ENCODE results near the gene FHAD1.

The FHAD1 gene

GRCh38 chr1:15357612-15358207 lies 110.7 kb downstream of the FHAD1 start:
- Histone ChIP-seq H3K27me3 (ENCODE audit: insufficient read depth, low read length) (no peaks in the 10 kb centered on the region; the same call in 1 of the 2 replicates), H3F3A (ENCODE audit: insufficient read depth, low read length) (no peaks in the 10 kb centered on the region; the same call in 1 of the 2 replicates), H3K27ac (ENCODE audit: low read depth, low read length, poor library complexity, severe bottlenecking) (no peak overlapping the region), H3K9me2 (ENCODE audit: low read depth, low read length) (no peaks in the 10 kb centered on the region), H4K20me1 (ENCODE audit: insufficient read depth, low read length) (no peaks in the 10 kb centered on the region), H2AFZ (ENCODE audit: low read length) (no peak overlapping the region), H3K9ac (ENCODE audit: low read length) (no peak overlapping the region), H3K4me3 (ENCODE audit: low read depth, low read length, poor library complexity, severe bottlenecking) (no peak overlapping the region), H3K4me1 (ENCODE audit: insufficient read depth, low read length, severe bottlenecking) (no peaks in the 10 kb centered on the region), H3K36me3 (ENCODE audit: insufficient read depth, low read length) (no peaks in the 10 kb centered on the region), H3K4me2 (ENCODE audit: low read length) (no peak overlapping the region), H3K79me2 (ENCODE audit: insufficient read depth, low read length) (no peaks in the 10 kb centered on the region), H3K9me3 (ENCODE audit: low read length) (no peaks in the 10 kb centered on the region)
- TF ChIP-seq CTCF (IDR thresholded peaks at IDR 0.05; ENCODE audit: low read length) (no peak), EZH2 (IDR thresholded peaks at IDR 0.05; ENCODE audit: borderline replicate concordance, low read length) (no peak)

DNA sequence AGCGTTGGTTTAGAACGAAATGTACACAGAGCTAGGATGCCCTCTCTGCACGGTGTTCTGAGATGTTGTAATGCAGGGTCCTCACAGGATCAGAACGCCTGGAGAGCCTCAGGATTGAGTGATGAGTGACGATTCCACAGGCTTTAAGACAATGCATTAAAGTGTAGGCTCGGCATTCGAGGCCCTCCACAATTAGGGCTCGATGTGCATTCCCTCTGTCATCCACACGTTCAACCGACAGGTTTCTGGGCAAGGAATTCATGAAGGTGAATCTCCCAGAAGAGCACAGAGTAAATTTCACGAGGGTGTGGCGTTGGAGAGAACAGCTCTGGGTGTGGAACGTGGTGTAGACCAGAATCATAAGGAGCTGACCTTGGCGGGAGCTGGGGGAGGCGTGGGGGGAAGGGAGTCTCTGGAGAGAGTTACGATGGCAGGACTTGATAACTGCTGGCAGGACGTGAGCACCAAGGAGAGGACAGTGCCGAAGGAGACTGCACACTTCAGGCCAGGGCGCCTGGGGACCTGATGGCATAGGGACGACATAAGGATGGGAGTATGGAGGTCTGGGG lies 111.6 kb downstream of the FHAD1 start:
- Histone ChIP-seq H3K27me3 (ENCODE audit: insufficient read depth, low read length) (no peaks in the 10 kb centered on the region), H3K4me1 (ENCODE audit: insufficient read depth, low read length, severe bottlenecking) (no peaks in the 10 kb centered on the region), H3K36me3 (ENCODE audit: insufficient read depth, low read length) (no peaks in the 10 kb centered on the region), H3K4me2 (ENCODE audit: low read length) (no peak overlapping the region), H3K9ac (ENCODE audit: low read length) (no peak overlapping the region), H3F3A (ENCODE audit: insufficient read depth, low read length) (no peaks in the 10 kb centered on the region; the same call in 1 of the 2 replicates), H2AFZ (ENCODE audit: low read length) (no peak overlapping the region), H3K27ac (ENCODE audit: low read depth, low read length, poor library complexity, severe bottlenecking) (no peak overlapping the region), H3K4me3 (ENCODE audit: low read depth, low read length, poor library complexity, severe bottlenecking) (no peak overlapping the region), H3K9me3 (ENCODE audit: low read length) (no peaks in the 10 kb centered on the region), H3K9me2 (ENCODE audit: low read depth, low read length) (no peaks in the 10 kb centered on the region), H4K20me1 (ENCODE audit: insufficient read depth, low read length) (no peaks in the 10 kb centered on the region), H3K79me2 (ENCODE audit: insufficient read depth, low read length) (no peaks in the 10 kb centered on the region)
- TF ChIP-seq EZH2 (IDR thresholded peaks at IDR 0.05; ENCODE audit: borderline replicate concordance, low read length) (no peak), CTCF (IDR thresholded peaks at IDR 0.05; ENCODE audit: low read length) (no peak)

- no peaks in the 10 kb centered on the region for H3K4me1 ChIP-seq (ENCODE audit: insufficient read depth, low read length, severe bottlenecking)
- H2AFZ ChIP-seq (ENCODE audit: low read length): no peak overlapping the region
- H3K27me3 ChIP-seq (ENCODE audit: insufficient read depth, low read length): no peaks in the 10 kb centered on the region
- no peak overlapping the region for H3K27ac ChIP-seq (ENCODE audit: low read depth, low read length, poor library complexity, severe bottlenecking)
- H3F3A ChIP-seq (ENCODE audit: insufficient read depth, low read length): no peaks in the 10 kb centered on the region; the same call in 1 of the 2 replicates
- no peaks in the 10 kb centered on the region for H3K79me2 ChIP-seq (ENCODE audit: insufficient read depth, low read length)
- no peak overlapping the region for H3K9ac ChIP-seq (ENCODE audit: low read length)
- H3K36me3 ChIP-seq (ENCODE audit: insufficient read depth, low read length): no peaks in the 10 kb centered on the region
- H3K4me2 ChIP-seq (ENCODE audit: low read length): no peak overlapping the region
- TF ChIP-seq EZH2 (IDR thresholded peaks at IDR 0.05; ENCODE audit: borderline replicate concordance, low read length) (no peak), CTCF (IDR thresholded peaks at IDR 0.05; ENCODE audit: low read length) (no peak)
- H4K20me1 ChIP-seq (ENCODE audit: insufficient read depth, low read length): no peaks in the 10 kb centered on the region
- H3K4me3 ChIP-seq (ENCODE audit: low read depth, low read length, poor library complexity, severe bottlenecking): no peak overlapping the region
- H3K9me2 ChIP-seq (ENCODE audit: low read depth, low read length): no peaks in the 10 kb centered on the region
- no peaks in the 10 kb centered on the region for H3K9me3 ChIP-seq (ENCODE audit: low read length)
These were observed 113.7 kb downstream of the FHAD1 start for GRCh38 chr1:15360700-15361099.

All from OCI-LY1 (cell line).